ENCODE results near the gene XYLT1. TPM values are rescaled to one million over a fixed set of nuclear protein-coding genes. Genes with fewer than 3 reads are reported as not detected.

XYLT1 gene
- total RNA-seq, 2 donors from 2014 or later = 15.0 to 18.3 TPM

DNA sequence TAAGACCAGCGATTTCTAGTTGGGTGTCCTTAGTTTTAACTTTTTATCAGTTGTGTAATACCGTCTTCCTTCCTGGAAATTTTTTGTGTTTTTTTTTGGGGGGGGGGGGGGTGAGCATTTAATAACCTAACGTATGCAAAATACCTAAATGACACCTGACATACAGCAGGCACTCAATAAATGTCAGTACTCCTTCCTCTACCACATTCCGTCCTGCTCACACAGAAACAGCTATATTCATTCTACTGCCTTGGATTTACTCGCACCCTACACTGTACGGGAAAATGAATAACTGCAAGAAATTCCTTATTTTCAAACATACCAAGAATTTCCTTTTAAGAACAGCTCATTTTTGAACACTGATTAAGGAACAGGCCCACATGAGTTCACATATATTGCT lies 5.3 kb downstream of the XYLT1 start:
- H3K9ac ChIP-seq (ENCODE audit: low read depth in 2 of 2, low read length in 2 of 2) = no peak overlapping the region
- intact Hi-C loops (cut with DNase I) = loop anchor here (5.0 kb wide), 4 partner anchors 118 to 603 kb away; no protein-coding TSS in a partner anchor
- peaks cover 14% of the 10 kb centered on the region for H3K4me1 ChIP-seq
- no peak for DNase-seq
- H3K27me3 ChIP-seq = no peaks in the 10 kb centered on the region
- H3K9me3 ChIP-seq = no peaks in the 10 kb centered on the region
- H3K27ac ChIP-seq = no peak overlapping the region
- TF ChIP-seq CTCF (IDR thresholded peaks at IDR 0.05) = no peak
- no peak overlapping the region for H3K4me3 ChIP-seq
- H3K36me3 ChIP-seq = no peaks in the 10 kb centered on the region

DNA sequence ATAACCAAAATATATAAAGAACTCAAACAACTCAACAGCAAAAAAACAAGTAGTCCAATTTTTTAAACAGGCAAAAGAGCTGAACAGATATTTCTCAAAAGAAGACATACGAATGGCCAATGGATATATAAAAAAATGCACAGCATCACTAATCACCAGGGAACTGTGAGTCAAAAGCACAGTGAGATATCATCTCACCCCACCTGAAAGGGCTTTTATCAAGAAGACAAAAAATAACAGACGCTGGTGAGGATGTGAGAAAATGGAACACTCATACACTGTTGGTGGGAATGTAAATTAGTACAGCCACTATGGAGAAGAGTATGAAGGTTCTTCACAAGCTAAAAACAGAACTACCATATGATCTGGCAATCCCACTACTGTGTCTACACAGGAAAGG lies 7.4 kb downstream of the XYLT1 start:
- no peaks in the 10 kb centered on the region for H3K9me3 ChIP-seq
- H3K9ac ChIP-seq (ENCODE audit: low read depth in 2 of 2, low read length in 2 of 2) = no peak overlapping the region
- no peaks in the 10 kb centered on the region for H3K27me3 ChIP-seq
- no peaks in the 10 kb centered on the region for H3K36me3 ChIP-seq
- intact Hi-C loops (cut with DNase I) = no loop called here
- no peak for DNase-seq
- H3K4me1 ChIP-seq = peaks cover 3% of the 10 kb centered on the region
- H3K4me3 ChIP-seq = no peak overlapping the region
- TF ChIP-seq CTCF (IDR thresholded peaks at IDR 0.05) = no peak
- H3K27ac ChIP-seq = no peak overlapping the region

- TF ChIP-seq CTCF (IDR thresholded peaks at IDR 0.05) = no peak
- Histone ChIP-seq H3K27me3 (no peaks in the 10 kb centered on the region), H3K4me3 (no peak overlapping the region), H3K4me1 (no peaks in the 10 kb centered on the region), H3K9me3 (no peaks in the 10 kb centered on the region), H3K36me3 (no peaks in the 10 kb centered on the region), H3K27ac (no peak overlapping the region), H3K9ac (ENCODE audit: low read depth in 2 of 2, low read length in 2 of 2) (no peak overlapping the region)
- DNase-seq = no peak
- intact Hi-C loops (cut with DNase I) = no loop called here
These were observed 8.6 kb downstream of the XYLT1 start for GRCh38 chr16:17461951-17462729.

- no peak for DNase-seq
- Histone ChIP-seq H3K27ac (no peak overlapping the region), H3K9ac (ENCODE audit: low read depth in 2 of 2, low read length in 2 of 2) (no peak overlapping the region), H3K36me3 (no peaks in the 10 kb centered on the region), H3K4me1 (no peaks in the 10 kb centered on the region), H3K9me3 (no peaks in the 10 kb centered on the region), H3K4me3 (no peak overlapping the region), H3K27me3 (no peaks in the 10 kb centered on the region)
- no peak for TF ChIP-seq CTCF (IDR thresholded peaks at IDR 0.05)
- intact Hi-C loops (cut with DNase I) = no loop called here
These were observed 9.9 kb downstream of the XYLT1 start for GRCh38 chr16:17460890-17461289.

GRCh38 chr16:17459903-17460521 lies 10.7 kb downstream of the XYLT1 start:
- Histone ChIP-seq H3K27ac (no peak overlapping the region), H3K9ac (ENCODE audit: low read depth in 2 of 2, low read length in 2 of 2) (no peak overlapping the region), H3K27me3 (no peaks in the 10 kb centered on the region), H3K9me3 (no peaks in the 10 kb centered on the region), H3K4me1 (no peaks in the 10 kb centered on the region), H3K36me3 (no peaks in the 10 kb centered on the region), H3K4me3 (no peak overlapping the region)
- intact Hi-C loops (cut with DNase I) = no loop called here
- no peak for DNase-seq
- no peak for TF ChIP-seq CTCF (IDR thresholded peaks at IDR 0.05)
